SK-N-MC (cell line): Measurements from ENCODE around the gene IL1RAPL1.

ENCODE experiments used
- EZH2 ChIP-seq: fragments of 200-600 bp; sonication (generic); IDR thresholded peaks from one replicate; pipeline ENCODE4 v1.6.1; 2017; ENCODE audit warnings: antibody characterized with exemption
- POLR2AphosphoS5 ChIP-seq: IDR thresholded peaks from 2 replicates; pipeline ENCODE4 v1.6.1; 2012; ENCODE audit warnings: mild to moderate bottlenecking, low read depth, low read length, borderline replicate concordance

DNA sequence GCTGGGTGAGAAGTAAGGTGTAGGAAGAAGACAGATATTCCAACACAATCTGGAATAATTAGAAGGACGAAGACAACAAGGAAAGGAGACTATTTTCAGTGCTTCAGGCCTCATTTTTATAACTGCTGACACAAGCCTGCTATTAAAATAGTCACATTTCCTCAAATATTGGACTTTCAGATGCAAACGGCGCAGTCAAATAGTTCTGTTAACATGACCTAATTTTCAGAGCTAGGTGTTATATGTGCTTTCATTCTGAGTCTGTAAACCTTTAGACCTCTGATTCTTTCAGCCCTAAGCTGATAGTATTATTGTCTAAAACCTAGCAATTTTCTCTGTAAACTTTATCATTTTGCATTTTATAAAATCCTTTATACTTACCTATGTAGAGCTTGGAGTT, 261.5 kb downstream of the IL1RAPL1 start:
- no peak for TF ChIP-seq POLR2AphosphoS5
- no peak for TF ChIP-seq EZH2
